D341Med (cell line): Measurements from ENCODE around the gene RHOBTB3.
"Not testable (repeated sequence)": the region's sequence is repeated elsewhere in the genome, so short reads cannot be mapped to it uniquely, and the experiment has no call there.

Source experiments
- DNase-seq: peaks from one replicate; pipeline ENCODE4 v3.0.0; 2012; ENCODE audit warnings: low spot score

RHOBTB3 gene

DNA sequence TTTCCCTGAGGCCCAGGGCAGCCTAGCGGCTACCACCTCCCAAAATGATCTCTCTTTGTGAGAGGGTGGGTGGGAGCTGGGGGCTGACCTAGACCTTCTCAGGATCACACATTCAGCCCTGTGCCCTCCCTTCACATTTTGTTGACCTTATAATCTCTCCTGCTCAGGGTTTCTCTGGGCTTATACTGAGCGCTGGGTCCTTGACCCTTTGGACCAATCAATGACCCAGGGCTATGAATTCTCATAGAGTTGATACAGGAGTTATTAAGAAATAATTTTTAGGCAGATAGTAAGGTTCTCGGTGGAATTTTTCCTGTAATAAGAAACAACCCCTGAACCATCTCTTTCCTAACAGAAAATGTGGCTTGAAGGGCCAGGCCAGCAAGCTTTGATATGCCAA, 69.4 kb downstream of the RHOBTB3 start:
- no peak for DNase-seq

DNA sequence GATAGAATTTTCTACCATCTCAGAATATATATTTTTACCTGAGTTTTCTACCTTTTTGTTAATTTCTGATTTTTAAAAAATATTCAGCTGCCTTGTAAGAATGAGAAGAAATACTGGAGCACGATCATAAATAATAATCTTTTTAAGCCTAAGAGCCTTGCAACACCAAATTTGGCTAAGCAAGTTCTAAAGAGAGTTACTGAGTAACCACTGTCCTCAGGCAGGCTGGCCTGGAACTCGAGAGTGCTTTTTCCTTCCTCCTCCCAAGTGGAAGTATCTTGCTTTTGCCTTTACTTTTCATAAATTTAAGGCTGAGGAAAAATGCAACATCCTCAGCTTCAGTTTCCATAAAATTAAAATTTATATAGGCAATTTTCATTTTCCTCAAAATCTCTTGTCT, 70.4 kb downstream of the RHOBTB3 start:
- DNase-seq: no peak

DNA sequence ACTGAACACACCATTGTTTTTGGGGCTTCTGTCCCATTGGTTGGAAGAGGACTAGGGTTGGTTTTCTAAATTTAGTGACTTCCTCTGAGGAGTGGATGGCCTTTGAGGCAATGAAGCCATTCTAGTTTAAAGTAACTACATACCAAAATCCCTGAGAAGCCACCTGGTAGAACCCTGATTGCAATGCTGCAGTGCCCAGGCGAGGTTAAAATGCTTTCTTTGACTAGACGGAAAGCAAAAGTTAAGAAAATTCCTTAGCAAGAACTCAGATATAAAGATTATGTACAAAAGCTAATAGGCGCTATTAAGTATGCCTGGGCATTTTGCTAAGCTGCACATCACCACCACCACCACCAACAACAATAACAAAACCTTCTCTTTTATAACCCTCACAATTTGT, 70.8 kb downstream of the RHOBTB3 start:
- no peak for DNase-seq

DNA sequence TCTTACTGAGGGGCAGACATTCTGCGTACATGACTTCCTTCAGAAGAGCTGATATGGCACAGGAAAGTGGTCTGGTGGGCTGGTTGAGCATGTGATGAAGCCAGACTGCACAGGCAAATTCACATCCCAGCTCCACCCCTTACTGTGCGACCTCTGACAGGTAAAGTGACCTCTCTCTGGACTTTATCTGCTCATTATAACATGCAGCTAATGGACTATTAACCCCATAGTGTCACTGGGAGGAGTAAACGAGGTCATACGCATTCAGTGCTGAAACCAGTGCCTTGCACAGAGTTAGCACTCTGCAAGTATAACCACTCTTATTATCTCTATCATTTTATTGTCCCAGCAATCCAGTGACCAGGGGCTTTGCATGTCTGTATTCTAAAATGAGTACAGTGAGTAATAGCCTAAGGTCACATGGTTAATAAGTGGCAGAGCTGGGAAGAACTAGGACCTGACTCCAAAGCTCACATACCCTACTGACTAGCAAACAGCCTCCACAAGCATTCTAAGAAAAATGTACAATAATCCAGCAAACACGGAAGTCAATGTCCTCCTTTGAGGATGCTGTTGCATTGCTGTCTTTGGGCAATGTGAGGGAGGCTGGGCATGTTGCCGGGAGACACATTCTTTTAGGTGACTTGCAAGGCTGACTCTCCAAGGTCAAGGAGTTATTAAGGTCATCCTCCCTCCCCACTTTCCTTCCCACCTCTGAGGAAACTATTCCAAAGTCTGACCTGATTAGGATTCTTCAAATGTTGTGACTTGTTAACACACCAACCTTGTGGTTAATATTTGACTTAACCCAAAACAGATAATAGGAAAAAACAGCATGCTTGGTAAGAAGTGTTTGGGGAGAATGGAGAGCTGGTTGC, 72.4 kb downstream of the RHOBTB3 start:
- no peak for DNase-seq

DNA sequence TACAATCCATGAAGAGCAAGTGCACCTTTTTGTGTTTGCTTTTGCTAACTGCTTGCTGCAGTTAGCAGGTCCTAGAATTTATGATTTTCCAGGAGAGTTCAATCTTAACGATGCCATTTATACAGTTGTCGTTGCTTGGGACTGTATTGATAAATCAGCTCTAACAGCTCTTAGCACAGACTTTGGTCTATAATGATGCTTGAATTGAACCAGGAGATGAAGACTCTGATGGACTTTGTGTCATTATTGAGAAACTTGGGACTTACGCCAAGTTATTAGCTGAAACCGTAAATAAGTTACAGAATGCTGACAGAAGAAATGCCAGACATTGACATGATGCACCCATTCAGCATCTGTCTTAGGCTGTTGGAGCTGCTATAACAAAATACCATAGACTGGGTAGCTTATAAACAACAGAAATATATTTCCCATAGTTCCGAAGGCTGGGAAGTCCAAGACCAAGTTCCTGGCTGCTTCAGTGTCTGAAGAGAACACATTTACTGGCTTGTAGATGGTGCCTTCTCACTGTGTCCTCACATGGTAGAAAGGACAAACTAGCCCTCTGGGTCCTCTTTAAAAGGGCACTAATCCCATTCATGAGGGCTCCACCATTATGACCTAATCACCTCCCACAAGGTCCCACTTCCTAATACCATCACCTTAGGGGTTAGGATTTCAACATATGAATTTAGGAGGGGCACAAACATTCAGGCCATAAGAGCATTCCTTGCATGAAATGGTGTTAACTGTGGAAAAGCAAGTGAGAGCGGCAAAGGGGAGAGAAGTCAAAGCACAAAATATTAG, 73.8 kb downstream of the RHOBTB3 start:
- no peak for DNase-seq

DNA sequence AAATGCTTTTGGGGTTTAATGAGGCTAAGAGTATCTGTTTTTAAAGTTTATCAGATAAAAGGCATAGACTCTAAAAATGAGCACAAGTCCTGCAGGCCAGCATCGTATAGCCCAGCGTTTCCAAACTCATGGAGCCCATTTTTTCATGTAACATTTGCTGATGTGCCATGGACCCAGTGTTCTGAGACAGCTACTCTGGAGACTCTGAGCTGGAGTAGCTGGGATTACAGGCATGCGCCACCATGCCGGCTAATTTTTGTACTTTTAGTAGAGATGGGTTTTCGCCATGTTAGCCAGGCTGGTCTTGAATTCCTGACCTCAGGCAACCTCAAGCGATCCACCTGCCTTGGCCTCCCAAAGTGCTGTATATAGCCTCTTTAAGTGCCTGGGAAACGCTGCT, 75.6 kb downstream of the RHOBTB3 start:
- no peak for DNase-seq

DNA sequence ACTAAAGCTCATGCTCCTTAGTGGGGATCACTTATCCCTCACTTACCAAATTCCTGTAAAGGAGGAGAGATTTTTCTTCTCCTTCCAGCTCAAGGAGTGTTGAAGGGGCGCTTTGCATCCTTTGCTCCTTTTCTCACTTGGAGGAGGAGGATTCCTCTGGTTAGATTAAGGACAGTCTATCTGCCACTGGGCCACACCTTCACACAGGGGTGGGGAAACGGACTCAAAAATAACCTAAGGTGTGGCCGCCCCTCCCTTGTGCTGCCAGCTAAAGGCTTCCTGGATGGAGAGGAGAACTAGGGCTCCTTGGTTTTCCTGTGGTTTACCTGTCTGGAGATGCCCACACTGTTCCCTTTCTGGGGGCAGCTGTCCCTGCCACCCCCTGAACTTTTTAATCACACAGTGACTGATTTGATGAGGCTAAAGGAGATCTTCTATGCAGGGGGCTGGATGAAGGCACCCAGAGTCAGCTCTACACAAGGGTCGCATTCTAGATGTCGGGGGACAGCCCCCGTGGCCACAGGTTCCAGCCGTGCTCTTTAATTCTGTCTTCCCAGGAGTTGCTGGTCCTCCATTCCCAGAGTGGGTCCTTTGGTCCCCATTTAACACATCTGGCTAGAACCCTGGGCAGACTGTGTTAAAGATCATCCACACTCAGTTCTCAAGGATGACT, 77.0 kb downstream of the RHOBTB3 start:
- DNase-seq: no peak

DNA sequence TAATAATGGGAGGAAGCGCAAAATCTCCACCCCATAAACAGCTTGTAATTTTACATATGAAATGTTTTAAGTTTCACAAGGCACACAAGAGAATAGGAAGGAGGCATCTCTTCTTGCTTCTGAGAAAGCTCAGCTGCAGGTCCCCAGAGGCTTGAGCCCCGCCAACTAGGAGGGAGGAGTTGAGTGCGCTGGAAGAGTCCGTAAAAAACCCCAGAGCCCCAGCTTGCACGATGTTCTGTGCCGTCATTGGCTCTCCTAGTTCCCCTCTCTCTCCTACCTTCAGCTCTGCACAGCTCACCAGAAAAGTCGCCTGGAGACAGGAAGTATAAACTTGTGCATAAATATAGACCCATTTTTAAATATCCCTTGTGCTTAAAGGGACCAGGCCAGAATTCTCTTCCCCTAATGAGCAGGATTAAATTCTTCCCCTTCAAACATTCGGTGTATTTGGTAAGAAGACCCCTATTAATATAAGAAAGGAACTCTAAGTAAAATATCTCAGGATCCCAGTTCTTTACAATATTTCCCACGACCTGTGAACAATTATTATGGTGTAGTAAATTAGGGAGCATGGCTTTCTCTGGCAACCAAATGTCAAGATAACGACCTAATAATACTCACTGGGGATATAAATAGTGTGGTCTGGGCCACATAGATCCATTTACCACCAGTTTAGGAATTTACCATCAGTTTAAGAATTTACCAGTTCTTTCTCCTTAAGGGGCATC, 77.7 kb downstream of the RHOBTB3 start:
- no peak for DNase-seq

DNA sequence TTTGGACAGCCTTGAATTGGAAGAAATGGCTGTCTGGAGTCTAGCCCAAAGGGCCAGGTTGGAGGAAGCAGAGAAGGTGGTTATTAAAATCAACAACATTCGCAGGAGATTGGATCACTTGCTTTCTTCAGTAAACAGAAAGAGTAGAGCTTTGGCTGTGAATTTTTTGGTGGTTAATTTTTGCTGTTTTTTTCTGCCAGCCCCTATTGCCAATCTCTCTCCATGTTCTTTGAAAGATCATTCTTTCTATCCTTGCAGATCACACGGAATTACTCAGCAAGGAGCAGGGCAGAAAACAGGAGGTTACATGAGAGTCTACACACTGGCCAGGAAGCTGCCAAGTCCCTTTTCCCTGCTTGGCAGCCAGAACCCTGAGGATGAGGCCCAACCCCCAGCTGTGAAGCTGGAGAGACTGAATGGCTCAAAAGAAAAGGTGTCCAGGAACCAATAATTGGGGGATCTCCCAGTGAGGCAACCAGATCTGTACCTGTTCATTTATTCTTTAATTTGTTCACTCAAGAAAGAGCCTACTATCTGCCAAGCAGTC, 78.4 kb downstream of the RHOBTB3 start:
- no peak for DNase-seq

DNA sequence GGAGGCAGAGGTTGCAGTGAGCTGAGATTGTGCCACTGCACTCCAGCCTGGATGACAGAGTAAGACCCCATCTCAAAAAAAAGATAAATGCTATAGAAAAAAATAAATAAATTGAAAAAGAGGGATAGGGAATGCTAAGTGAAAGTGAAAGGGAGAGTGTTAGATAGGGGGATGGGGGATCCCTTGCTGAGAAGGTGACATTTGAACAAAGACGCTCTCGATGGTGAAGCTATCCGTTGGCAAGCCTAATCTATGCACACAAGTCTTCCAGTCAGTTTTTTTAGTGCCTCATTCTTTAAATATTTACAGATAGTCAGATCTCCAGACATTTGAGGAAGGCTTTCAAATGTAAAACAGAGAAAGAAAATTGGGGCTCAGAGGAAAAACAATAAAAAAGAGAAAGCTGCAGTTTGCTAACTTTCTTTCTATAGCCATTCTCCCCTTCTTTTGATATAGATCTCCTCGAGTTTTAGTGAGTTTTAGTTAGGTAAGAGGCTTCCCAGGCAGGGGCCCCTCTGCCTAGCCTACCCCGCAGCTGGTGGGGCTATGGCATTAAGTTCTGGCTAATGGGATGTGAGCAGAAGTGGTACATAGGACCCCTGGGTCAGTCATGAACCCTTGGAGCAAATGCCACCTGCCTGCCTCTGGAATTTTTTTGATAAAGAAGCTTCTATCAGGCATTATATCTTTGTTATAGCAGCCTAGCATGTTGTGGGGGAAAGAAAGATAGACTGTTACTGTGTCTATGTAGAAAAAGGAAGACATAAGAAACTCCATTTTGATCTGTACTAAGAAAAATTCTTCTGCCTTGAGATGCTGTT, 79.4 kb downstream of the RHOBTB3 start:
- no peak for DNase-seq

DNA sequence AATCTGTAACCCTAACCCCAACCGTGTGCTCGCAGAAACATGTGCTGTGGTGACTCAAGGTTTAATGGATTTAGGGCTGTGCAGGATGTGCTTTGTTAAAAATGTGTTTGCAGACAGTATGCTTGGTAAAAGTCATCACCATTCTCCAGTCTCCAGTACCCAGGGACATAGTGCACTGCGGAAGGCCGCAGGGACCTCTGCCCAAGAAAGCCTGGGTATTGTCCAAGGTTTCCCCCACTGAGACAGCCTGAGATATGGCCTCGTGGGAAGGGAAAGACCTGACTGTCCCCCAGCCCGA, 79.9 kb downstream of the RHOBTB3 start:
- not testable (repeated sequence) for DNase-seq

DNA sequence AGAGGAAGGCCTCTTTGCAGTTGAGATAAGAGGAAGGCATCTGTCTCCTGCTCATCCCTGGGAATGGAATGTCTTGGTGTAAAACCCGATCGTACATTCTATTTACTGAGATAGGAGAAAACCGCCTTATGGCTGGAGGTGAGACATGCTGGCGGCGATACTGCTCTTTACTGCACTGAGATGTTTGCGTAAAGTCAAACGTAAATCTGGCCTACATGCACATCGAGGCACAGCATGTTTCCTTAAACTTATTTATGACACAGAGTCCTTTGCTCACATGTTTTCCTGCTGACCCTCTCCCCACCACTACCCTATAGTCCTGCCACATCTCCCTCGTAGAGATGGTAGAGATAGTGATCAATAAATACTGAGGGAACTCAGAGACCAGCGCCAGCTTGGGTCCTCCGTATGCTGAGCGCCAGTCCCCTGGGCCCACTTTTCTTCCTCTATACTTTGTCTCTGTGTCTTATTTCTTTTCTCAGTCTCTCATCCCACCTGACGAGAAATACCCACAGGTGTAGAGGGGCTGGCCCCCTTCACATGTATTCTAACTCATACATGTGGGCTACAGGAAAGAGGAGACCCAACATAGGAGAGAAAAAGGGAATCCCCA, 80.4 kb downstream of the RHOBTB3 start:
- not testable (repeated sequence) for DNase-seq

DNA sequence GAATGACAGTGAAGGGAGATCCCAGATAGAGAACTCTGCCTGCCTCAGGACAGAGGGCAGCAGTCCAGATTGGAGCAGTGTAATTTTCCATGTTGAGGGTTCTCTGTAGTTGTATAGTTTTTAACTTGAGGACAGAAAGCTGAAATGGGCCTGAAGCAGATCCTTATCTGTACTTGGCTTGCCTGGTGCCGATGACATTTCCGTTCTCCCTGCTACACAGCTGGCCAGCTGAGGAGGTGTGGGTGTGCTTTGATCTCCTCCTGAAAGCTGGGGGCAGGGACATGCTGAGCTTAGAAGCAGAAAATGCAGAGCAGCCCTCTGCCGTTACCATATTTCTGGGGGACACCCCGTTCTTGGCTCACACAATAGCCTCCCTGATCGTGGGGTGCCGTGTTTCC, 80.9 kb downstream of the RHOBTB3 start:
- no peak for DNase-seq

DNA sequence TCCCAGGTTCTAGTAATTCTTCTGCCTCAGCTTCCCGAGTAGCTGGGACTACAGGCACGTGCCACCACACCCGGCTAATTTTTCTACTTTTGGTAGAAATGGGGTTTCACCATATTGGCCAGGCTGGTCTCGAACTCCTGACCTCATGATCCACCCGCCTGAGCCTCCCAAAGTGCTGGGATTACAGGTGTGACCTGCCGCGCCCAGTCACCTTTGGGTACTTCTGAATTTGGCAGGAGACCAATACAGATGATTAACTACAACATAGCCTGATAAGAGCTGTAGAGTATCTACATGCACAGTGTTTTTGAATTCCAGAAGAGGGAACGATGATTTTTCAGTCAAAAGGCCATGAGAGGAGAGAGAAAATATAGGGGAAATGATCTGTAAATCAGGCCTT, 81.9 kb downstream of the RHOBTB3 start:
- not testable (repeated sequence) for DNase-seq

DNA sequence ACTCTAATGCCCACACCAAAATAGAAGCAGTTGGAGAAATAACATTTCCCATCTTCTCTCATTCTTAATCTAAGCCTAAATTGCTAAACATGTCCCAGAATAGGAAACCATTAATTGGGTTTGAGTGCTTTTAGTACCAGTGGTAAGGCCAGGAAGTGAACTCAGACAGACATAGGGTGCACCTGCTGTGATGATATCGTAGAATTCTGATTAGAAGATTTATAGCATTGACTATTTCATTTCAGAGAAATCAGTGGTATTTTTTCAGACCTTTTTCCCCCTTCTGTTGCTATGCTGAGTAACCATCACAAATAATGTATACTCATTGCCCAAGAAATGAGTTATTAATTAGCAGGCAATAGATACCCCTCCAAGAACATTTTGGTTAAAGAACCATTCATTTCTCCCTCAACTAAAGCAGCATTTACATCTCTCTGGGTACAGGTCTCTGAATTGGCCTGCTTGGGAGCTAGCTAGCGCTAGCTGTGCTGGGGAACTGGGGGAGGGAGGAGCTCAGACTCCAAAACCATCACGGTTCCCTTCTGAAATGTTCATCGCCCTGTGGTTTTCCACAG, 84.1 kb downstream of the RHOBTB3 start:
- DNase-seq: no peak

DNA sequence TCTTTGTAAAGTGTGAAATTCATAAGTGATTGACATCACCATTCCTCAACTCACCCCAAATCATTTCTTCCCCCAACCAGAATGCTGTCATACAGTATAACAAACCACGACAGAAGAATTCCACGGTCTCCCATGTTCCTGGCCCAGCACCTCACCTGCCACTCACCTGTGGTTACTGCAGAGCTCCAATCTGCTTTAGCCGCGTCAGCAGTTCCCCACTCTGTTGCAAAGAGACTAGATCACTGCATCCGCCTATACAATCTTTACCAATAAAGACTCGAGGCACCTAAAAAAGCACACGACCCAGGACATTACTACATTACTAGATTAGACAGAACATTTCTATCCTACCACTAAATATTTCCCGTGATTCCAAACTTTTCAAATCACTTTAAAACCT, 85.2 kb downstream of the RHOBTB3 start:
- DNase-seq: no peak

DNA sequence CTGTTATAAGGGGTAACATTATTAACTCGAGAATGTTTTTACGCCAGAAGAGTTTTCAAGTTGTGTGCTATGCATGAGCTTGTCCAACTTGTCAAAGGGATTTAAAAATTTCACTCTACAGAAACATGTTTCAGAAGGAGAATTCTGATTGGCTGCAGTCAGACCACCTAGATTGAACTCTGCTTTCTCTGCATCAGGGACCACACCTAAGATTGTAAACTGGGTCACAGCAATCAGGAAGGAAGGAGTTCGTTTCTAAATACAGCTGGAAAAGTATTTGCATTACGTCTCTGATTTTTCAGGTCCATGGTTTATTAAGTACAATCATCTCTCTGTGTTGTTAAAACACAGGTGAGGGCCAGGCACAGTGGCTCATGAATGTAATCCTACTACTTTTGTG, 85.6 kb downstream of the RHOBTB3 start:
- no peak for DNase-seq

DNA sequence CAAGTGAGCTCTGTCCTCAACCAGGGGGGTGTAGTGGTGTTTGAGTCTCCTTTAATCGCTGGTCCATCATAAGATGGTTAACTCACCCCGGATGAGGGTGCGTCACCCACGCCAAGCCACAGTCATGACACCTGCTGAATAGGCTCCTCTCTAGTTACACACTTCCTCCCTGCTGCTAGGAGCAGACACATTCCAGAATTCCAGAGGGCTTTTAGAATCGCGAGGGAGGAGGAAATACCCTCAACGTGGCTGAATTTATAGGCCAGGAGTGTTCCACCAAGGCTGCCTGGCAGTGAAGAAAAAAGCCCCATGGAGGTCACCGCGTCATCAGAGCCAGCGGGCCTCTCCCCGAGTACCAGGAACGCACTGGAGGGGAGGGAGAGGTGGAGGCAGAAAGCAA, 86.3 kb downstream of the RHOBTB3 start:
- no peak for DNase-seq

DNA sequence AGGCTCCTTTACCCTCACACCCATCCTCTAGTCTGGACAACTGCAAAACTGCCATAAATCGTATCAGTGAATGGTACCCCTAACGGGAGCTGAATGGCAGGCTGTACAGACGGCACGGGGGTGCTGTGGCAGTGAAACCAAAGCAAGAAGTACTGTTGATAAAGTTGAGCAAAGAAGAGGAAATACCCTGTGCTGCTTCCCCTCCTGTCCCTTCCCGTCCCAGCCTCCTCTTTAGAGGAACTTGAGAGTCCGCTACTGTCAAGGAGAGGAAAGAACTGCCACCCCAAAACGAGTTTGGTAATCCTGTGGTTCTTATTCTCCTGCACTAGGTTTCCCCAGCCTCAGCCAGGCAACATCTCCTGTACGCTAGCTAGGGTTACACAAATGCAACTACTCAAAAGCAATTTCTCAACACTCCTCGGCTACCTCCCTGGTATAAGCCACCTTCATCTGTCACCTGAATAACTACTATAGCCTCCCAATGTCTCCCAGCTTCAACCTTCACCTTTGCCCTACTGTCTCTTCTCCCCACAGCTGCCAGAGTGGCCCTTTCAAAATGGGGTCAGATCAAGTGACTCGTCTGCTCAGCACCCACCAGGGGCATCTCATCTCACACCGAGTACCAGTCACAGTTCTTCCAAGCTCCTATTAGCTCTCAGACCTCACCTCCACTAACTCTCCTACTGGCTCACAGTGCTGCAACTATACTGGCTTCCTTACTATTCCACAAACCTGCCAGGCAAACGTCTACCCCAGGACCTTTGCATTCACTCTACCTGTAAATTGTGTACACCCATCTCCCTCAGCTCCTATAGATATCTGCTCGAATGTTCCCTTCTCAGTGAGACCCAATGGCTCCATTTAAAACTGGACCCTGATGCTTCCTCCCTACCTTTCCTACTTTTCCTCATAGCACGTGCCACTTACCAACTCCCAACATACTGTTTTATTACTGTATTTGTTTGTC, 87.3 kb downstream of the RHOBTB3 start:
- DNase-seq: no peak
